Muscle of leg (tissue), 11 donors: ENCODE measurements around the gene CC2D1A. TPM values are rescaled to one million over a fixed set of nuclear protein-coding genes. Genes with fewer than 3 reads are reported as not detected.

Source experiments
- DNase-seq: peaks from one replicate; pipeline ENCODE4 v3.0.0; 2013
- H3K27ac ChIP-seq: one replicate; pipeline ENCODE4 v1.5.1; 2013; ENCODE audit warnings: mild to moderate bottlenecking, low read length, control low read depth
- H3K27me3 ChIP-seq: one replicate; pipeline ENCODE4 v1.6.1; 2013; ENCODE audit warnings: low read length; ENCODE audit not compliant: control insufficient read depth, insufficient read depth
- H3K36me3 ChIP-seq: one replicate; pipeline ENCODE4 v1.6.1; 2013; ENCODE audit warnings: low read length; ENCODE audit not compliant: control insufficient read depth, insufficient read depth
- H3K4me1 ChIP-seq: one replicate; pipeline ENCODE4 v1.6.1; 2013; ENCODE audit warnings: low read length; ENCODE audit not compliant: control insufficient read depth, insufficient read depth
- H3K4me3 ChIP-seq: one replicate; pipeline ENCODE4 v1.5.1; 2013; ENCODE audit warnings: low read length, control low read depth
- H3K9me3 ChIP-seq: replicated peaks from 2 replicates; pipeline ENCODE4 v1.6.1; 2013; ENCODE audit warnings: low read depth, low read length; ENCODE audit not compliant: control insufficient read depth
- WGBS: methylation state at CpG from one replicate; pipeline ENCODE4 v1.1.5; 2013; ENCODE audit warnings: missing lambda C conversion rate; ENCODE audit not compliant: insufficient coverage; 5-methylcytosine and 5-hydroxymethylcytosine counted together
- polyA plus RNA-seq, 8 donors: library from polyadenylated mRNA; unstranded; fragments of 120-200 nt; gene quantifications; one replicate each; pipeline versions ENCODE4 v1.2.1 to v1.2.3, GENCODE V29; 2013; ENCODE audit warnings: inconsistent platforms in 1 of 8, low replicate concordance in 1 of 8; ENCODE audit not compliant: insufficient read length in 8 of 8, insufficient read depth in 1 of 8
- total RNA-seq: library from RNA; stranded (reverse); fragments of 120-200 nt; gene quantifications from one replicate; pipeline ENCODE4 v1.2.4, GENCODE V29; 2013

CC2D1A gene
- total and polyA plus RNA-seq, 9 donors, result 8.7 to 18.6 (median 14.4) TPM

GRCh38 chr19:13887018-13887436 lies 19.0 kb upstream of the CC2D1A start:
- 51% methylated on average over 14 of the region's 16 CpGs for WGBS
- no peak for DNase-seq
- H3K4me1 ChIP-seq, result peaks cover 16% of the 10 kb centered on the region
- no peak overlapping the region for H3K27ac ChIP-seq
- H3K4me3 ChIP-seq, result no peak overlapping the region
- H3K36me3 ChIP-seq, result no peaks in the 10 kb centered on the region
- H3K27me3 ChIP-seq, result no peaks in the 10 kb centered on the region
- no peaks in the 10 kb centered on the region for H3K9me3 ChIP-seq

GRCh38 chr19:13887517-13887916 lies 18.5 kb upstream of the CC2D1A start:
- WGBS, result 58% methylated on average over 5 of the region's 5 CpGs

GRCh38 chr19:13888281-13888680 lies 17.7 kb upstream of the CC2D1A start:
- Histone ChIP-seq H3K4me3 (no peak overlapping the region), H3K9me3 (no peaks in the 10 kb centered on the region), H3K27me3 (no peaks in the 10 kb centered on the region), H3K36me3 (peaks cover 3% of the 10 kb centered on the region), H3K27ac (no peak overlapping the region), H3K4me1 (peaks cover 6% of the 10 kb centered on the region)
- 84% methylated on average over 16 of the region's 16 CpGs for WGBS
- DNase-seq, result no peak

More at GRCh38 chr19:13887517-13887916, 18.5 kb upstream of the CC2D1A start:
- Histone ChIP-seq H3K27ac (no peak overlapping the region), H3K27me3 (no peaks in the 10 kb centered on the region), H3K4me1 (peaks cover 11% of the 10 kb centered on the region), H3K36me3 (peaks cover under 1% of the 10 kb centered on the region), H3K9me3 (no peaks in the 10 kb centered on the region), H3K4me3 (no peak overlapping the region)
- no peak for DNase-seq

GRCh38 chr19:13890136-13890535 lies 15.9 kb upstream of the CC2D1A start:
- Histone ChIP-seq H3K4me3 (no peak overlapping the region), H3K27me3 (no peaks in the 10 kb centered on the region), H3K4me1 (no peaks in the 10 kb centered on the region), H3K27ac (no peak overlapping the region), H3K36me3 (peaks cover 3% of the 10 kb centered on the region), H3K9me3 (no peaks in the 10 kb centered on the region)
- no peak for DNase-seq
- WGBS, result 90% methylated on average over 12 of the region's 13 CpGs

- WGBS, result 68% methylated on average over 5 of the region's 9 CpGs
- Histone ChIP-seq H3K4me3 (no peak overlapping the region), H3K36me3 (peaks cover 3% of the 10 kb centered on the region), H3K9me3 (no peaks in the 10 kb centered on the region), H3K4me1 (no peaks in the 10 kb centered on the region), H3K27ac (no peak overlapping the region), H3K27me3 (no peaks in the 10 kb centered on the region)
- no peak for DNase-seq
Measured at GRCh38 chr19:13892870-13893269, 13.1 kb upstream of the CC2D1A start.

GRCh38 chr19:13894552-13894951 lies 11.4 kb upstream of the CC2D1A start:
- 71% methylated on average over 1 of the region's 5 CpGs for WGBS
- Histone ChIP-seq H3K27ac (no peak overlapping the region), H3K9me3 (no peaks in the 10 kb centered on the region), H3K36me3 (peaks cover 3% of the 10 kb centered on the region), H3K4me3 (no peak overlapping the region), H3K4me1 (no peaks in the 10 kb centered on the region), H3K27me3 (no peaks in the 10 kb centered on the region)
- DNase-seq, result no peak

GRCh38 chr19:13896227-13896626 lies 9.8 kb upstream of the CC2D1A start:
- no CpG with 5 or more reads among the region's 2 CpGs for WGBS
- Histone ChIP-seq H3K36me3 (peaks cover 3% of the 10 kb centered on the region), H3K27me3 (no peaks in the 10 kb centered on the region), H3K27ac (no peak overlapping the region), H3K4me3 (no peak overlapping the region), H3K4me1 (no peaks in the 10 kb centered on the region), H3K9me3 (no peaks in the 10 kb centered on the region)
- DNase-seq, result no peak

GRCh38 chr19:13899393-13899792 lies 6.6 kb upstream of the CC2D1A start:
- no peaks in the 10 kb centered on the region for H3K27me3 ChIP-seq
- no peaks in the 10 kb centered on the region for H3K9me3 ChIP-seq
- no peaks in the 10 kb centered on the region for H3K4me1 ChIP-seq
- WGBS, result 72% methylated on average over 6 of the region's 10 CpGs
- H3K4me3 ChIP-seq, result no peak overlapping the region
- no peak for DNase-seq
- H3K27ac ChIP-seq, result no peak overlapping the region
- H3K36me3 ChIP-seq, result no peaks in the 10 kb centered on the region

GRCh38 chr19:13899912-13900584 lies 6.0 kb upstream of the CC2D1A start:
- no peaks in the 10 kb centered on the region for H3K36me3 ChIP-seq

GRCh38 chr19:13902993-13903555 lies 2.9 kb upstream of the CC2D1A start:
- H3K9me3 ChIP-seq, result no peaks in the 10 kb centered on the region
- WGBS, result 88% methylated on average over 4 of the region's 4 CpGs
- H3K27me3 ChIP-seq, result no peaks in the 10 kb centered on the region
- H3K4me1 ChIP-seq, result peaks cover 11% of the 10 kb centered on the region
- H3K4me3 ChIP-seq, result no peak overlapping the region
- H3K36me3 ChIP-seq, result no peaks in the 10 kb centered on the region
- no peak for DNase-seq
- no peak overlapping the region for H3K27ac ChIP-seq

More at GRCh38 chr19:13899912-13900584, 6.0 kb upstream of the CC2D1A start:
- no peaks in the 10 kb centered on the region for H3K9me3 ChIP-seq
- no peak overlapping the region for H3K4me3 ChIP-seq
- H3K27me3 ChIP-seq, result no peaks in the 10 kb centered on the region
- no peaks in the 10 kb centered on the region for H3K4me1 ChIP-seq
- WGBS, result 68% methylated on average over 3 of the region's 5 CpGs
- DNase-seq, result peak; percentile 45
- no peak overlapping the region for H3K27ac ChIP-seq
